Uterus (tissue), 4 donors: ENCODE data around the gene ATP8B1. TPM values are rescaled to one million over a fixed set of nuclear protein-coding genes. Genes with fewer than 3 reads are reported as not detected.

Experiments used
- DNase-seq, 2 donors: peaks; one replicate each; pipeline ENCODE4 v3.0.0-alpha.2; 2019 to 2020
- H3K27ac ChIP-seq, 2 donors: fragments of 200-600 bp; sonication (generic); 1 replicate in 1 of 2; 2 replicates in 1 of 2; pipeline ENCODE4 v1.5.1; 2016 to 2018
- H3K27me3 ChIP-seq, 2 donors: fragments of 200-600 bp; sonication (generic); one replicate each; pipeline ENCODE4 v1.5.1; 2018 to 2019; ENCODE audit warnings: control low read depth in 1 of 2
- H3K36me3 ChIP-seq, 2 donors: fragments of 200-600 bp; sonication (generic); one replicate each; pipeline ENCODE4 v1.5.1; 2019; ENCODE audit warnings: control low read depth in 1 of 2
- H3K4me1 ChIP-seq, 2 donors: fragments of 200-600 bp; sonication (generic); one replicate each; pipeline ENCODE4 v1.5.1; 2018 to 2019; ENCODE audit warnings: control low read depth in 1 of 2
- H3K4me3 ChIP-seq, 2 donors: fragments of 200-600 bp; sonication (generic); 1 replicate in 1 of 2; 2 replicates in 1 of 2; pipeline ENCODE4 v1.5.1; 2018 to 2019; ENCODE audit warnings: mild to moderate bottlenecking in 1 of 2
- H3K9me3 ChIP-seq, 2 donors: fragments of 200-600 bp; sonication (generic); one replicate each; pipeline ENCODE4 v1.5.1; 2019; ENCODE audit warnings: control low read depth in 1 of 2
- POLR2A ChIP-seq, 2 donors: fragments of 450-650 bp; IDR thresholded peaks; one replicate each; pipeline ENCODE4 v1.6.1; 2016; ENCODE audit warnings: antibody characterized with exemption in 2 of 2, mild to moderate bottlenecking in 1 of 2, moderate library complexity in 1 of 2
- intact Hi-C: fragments of 100-400 bp; cut with DNase I; formaldehyde crosslinking; loops from one replicate; pipeline ENCODE4 v1.15.1; 2023; ENCODE audit warnings: low total_unique reads
- total RNA-seq, 4 donors: library from RNA; depleted of rRNA in 3 of 4; stranded (reverse); fragments of >200 nt in 3 of 4; gene quantifications; one replicate each; pipeline versions ENCODE4 v1.1.0 to v1.2.4, GENCODE V29; 2014 to 2023
- TF ChIP-seq, protein P1 (sequence below), 4 experiments: fragments of 200-600 bp in 2 of 4; fragments of 450-650 bp in 2 of 4; sonication (generic) in 2 of 4; IDR thresholded peaks; one replicate each; pipeline ENCODE4 v1.5.1; 2016 to 2019; ENCODE audit warnings: antibody characterized with exemption in 4 of 4, mild to moderate bottlenecking in 2 of 4, moderate library complexity in 1 of 4
- donor health status: DM: yes; HTN: yes; CAD: no.

ATP8B1 gene
- total RNA-seq, 4 donors from 2014 or later: 18.4 to 24.9 (median 22.1) TPM

DNA sequence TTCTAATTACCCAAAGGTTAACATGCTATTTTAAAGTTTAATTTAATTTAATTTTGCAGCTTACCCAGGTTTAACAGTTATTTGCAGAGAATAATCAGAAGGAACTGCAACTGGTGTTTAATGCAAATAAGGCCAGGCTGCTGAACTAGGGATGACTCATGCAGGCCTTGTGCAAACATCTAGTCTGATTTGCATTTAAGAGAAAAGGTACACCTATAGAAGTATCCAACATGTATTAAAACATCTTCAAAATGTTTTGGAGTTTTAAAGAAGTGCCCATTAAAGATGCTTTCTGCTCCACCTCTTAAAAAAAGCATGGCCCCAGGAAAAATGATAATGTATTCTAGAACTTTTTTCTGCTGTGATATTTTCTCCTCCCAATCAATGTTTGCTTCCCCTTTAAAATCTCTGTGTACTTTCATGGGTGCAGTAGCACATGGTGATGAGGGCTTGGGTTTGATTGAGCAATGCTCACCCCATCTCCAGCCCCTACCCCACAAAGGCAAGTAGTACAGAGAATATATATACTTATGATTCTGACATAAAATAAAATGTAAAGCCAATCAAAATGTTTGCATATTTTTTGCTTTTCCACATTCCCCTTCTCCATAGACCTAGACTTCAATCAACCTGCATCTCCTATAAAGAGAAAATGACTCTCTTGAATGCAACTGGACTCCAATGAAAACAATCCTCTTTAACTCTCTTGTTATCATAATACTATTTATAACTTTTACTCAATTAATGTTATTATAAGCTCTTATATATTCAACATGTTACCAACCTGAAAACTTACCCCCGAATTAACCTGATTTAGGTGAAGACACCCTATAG is 54.1 kb downstream of the ATP8B1 start:
- Histone ChIP-seq H3K27ac (no peak overlapping the region), H3K9me3 (no peaks in the 10 kb centered on the region), H3K36me3 (no peaks in the 10 kb centered on the region), H3K4me3 (no peak overlapping the region), H3K27me3 (no peaks in the 10 kb centered on the region), H3K4me1 (no peaks in the 10 kb centered on the region)
- no peak for DNase-seq
- TF ChIP-seq, protein P1, sequence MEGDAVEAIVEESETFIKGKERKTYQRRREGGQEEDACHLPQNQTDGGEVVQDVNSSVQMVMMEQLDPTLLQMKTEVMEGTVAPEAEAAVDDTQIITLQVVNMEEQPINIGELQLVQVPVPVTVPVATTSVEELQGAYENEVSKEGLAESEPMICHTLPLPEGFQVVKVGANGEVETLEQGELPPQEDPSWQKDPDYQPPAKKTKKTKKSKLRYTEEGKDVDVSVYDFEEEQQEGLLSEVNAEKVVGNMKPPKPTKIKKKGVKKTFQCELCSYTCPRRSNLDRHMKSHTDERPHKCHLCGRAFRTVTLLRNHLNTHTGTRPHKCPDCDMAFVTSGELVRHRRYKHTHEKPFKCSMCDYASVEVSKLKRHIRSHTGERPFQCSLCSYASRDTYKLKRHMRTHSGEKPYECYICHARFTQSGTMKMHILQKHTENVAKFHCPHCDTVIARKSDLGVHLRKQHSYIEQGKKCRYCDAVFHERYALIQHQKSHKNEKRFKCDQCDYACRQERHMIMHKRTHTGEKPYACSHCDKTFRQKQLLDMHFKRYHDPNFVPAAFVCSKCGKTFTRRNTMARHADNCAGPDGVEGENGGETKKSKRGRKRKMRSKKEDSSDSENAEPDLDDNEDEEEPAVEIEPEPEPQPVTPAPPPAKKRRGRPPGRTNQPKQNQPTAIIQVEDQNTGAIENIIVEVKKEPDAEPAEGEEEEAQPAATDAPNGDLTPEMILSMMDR (IDR thresholded peaks at IDR 0.05): no peak
- no peak for TF ChIP-seq POLR2A (IDR thresholded peaks at IDR 0.05)
- intact Hi-C loops: no loop called here

DNA sequence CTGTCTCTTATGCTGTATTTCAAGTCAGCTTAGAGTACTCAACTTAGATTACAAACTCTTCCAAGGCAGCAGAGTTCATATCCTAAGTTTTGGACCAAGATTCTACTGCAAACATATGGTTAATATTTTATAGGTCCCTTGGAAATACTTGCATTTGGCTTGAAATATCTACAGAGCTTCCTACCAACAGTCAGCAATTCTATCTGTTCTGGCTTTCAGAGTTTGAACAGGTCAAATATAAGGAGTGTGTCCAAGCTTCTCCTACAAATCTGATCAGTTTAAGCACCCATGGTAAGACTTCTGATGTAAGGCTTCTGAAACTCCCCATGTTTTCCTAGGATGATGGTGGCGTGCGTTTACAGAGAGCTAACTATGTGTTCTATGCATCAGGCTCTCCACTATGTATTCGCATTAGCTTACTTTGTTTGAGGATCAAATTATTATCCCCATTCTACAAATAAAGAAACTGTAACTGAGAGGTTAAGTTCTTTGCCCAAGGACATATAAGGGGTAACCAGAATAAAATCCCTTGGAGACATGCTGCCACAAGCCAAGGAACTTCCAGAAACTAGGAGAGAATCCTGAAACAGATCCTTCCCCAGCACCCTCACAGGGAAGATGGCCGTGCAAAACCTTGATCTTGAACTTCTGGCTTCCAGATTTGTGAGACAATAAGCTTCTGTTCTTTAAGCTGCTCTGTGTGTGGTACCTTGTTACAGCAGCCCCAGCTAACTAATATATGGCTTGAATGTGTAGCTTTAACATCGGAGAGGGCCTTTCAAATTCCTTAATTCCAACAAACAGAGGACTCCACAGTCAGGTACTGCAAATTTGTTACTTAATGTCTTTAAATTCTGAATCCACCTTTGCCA is 55.1 kb downstream of the ATP8B1 start:
- Histone ChIP-seq H3K27ac (peak overlapping the region in 1 of 2 donors; percentile 5), H3K36me3 (no peaks in the 10 kb centered on the region), H3K9me3 (no peaks in the 10 kb centered on the region), H3K4me3 (no peak overlapping the region), H3K4me1 (no peaks in the 10 kb centered on the region), H3K27me3 (no peaks in the 10 kb centered on the region)
- intact Hi-C loops: no loop called here
- TF ChIP-seq, protein P1 (IDR thresholded peaks at IDR 0.05): no peak
- no peak for TF ChIP-seq POLR2A (IDR thresholded peaks at IDR 0.05)
- no peak for DNase-seq

DNA sequence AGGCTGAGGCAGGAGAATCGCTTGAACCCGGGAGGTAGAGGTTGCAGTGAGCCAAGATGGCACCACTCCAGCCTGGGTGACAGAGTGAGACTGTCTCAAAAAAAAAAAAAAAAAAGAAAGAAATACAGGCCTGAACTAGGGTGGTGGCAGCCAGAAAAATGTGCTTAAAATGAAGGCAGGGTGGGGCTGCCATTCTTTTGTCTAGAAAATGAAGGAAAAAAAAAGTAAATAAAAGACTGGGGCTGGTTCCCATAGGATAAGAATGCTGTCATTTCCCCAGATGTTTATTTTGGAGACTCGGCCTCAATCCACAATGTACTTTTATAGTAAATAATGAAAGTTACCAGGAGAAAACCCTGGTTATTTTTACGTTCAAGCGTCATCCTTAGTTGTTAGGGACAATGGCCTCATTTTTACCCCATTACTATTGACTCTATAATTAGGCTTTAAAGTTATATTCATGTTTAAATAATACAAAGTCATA is 58.9 kb downstream of the ATP8B1 start:
- Histone ChIP-seq H3K36me3 (no peaks in the 10 kb centered on the region), H3K9me3 (no peaks in the 10 kb centered on the region), H3K4me3 (no peak overlapping the region), H3K27me3 (no peaks in the 10 kb centered on the region), H3K4me1 (no peaks in the 10 kb centered on the region), H3K27ac (peak overlapping the region in 1 of 2 donors; percentile 33)
- no peak for DNase-seq
- no peak for TF ChIP-seq POLR2A (IDR thresholded peaks at IDR 0.05)
- TF ChIP-seq, protein P1 (IDR thresholded peaks at IDR 0.05): no peak
- intact Hi-C loops: no loop called here

DNA sequence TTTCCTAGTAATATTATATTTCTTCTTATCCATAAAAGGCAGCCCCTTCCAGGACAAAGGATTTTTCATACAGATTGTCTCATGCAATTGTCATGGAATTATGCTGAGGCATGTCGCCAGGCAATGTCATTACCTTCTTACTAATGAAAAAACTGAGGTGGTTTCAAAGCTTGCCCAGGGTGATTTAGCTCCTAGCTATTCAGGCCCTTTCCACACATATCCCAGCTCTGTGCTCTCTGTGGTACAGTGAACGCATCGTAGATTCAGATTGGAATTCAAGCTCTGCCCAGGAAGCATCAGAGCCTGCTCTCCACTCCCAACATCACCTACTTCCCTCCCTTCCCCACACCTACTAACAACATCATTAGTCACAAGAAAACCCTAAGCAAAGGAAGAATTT is 60.1 kb downstream of the ATP8B1 start:
- Histone ChIP-seq H3K27me3 (no peaks in the 10 kb centered on the region), H3K27ac (peak overlapping the region in 1 of 2 donors; percentile 33), H3K9me3 (no peaks in the 10 kb centered on the region), H3K4me3 (no peak overlapping the region), H3K36me3 (no peaks in the 10 kb centered on the region), H3K4me1 (peaks cover 0 to 5% of the 10 kb centered on the region in 2 donors)
- TF ChIP-seq, protein P1 (IDR thresholded peaks at IDR 0.05): no peak
- TF ChIP-seq POLR2A (IDR thresholded peaks at IDR 0.05): no peak
- intact Hi-C loops: no loop called here
- no peak for DNase-seq
